IPS DF 19.7 (cell line): ENCODE data around the gene BANP.
"Not testable (repeated sequence)": the region's sequence is repeated elsewhere in the genome, so short reads cannot be mapped to it uniquely, and the experiment has no call there.

Source experiments
- DNase-seq: peaks from one replicate; pipeline ENCODE4 v3.0.0-alpha.2; 2013; ENCODE audit warnings: low read depth, low spot score

Gene BANP

GRCh38 chr16:88028177-88028930 lies 77.1 kb downstream of the BANP start:
- not testable (repeated sequence) for DNase-seq

DNA sequence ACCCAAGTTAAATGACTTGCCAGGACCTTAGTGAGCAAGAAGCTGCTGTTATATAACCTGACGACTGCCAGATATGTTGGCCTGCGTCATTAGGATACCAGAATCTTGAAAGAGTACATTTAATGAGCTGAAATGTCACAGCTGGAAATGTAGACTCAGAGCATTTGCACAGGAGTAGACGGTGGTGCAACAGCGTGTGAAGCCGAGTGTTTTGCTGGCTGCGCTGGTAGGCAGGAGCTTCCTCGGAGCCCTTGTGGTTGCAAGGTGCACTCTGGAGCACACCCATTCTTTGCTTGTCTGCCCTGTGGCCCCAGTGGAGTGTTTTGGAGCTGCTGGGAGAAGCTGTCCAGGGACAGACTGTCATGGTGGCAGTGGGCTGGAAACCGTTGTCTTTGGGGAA lies 79.3 kb downstream of the BANP start:
- no peak for DNase-seq

DNA sequence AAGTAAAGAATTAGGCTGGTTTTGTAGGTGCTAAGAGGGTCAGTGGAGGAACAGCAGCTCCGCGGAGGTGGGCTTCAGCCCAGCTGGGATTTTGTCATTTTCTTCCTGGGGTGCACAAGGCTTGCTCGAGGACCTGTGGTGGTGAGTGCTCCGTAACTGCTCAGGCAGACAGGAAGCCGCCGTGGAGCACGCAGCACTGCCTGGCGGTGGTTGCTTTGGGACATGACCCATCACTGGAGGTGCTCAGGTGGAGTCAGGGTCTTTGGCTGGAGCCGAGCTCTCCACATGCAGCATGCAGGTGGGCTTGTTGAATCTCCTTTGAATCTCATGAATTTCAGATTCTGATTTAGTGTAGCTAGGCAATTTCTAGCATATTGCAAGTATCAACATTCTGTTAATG lies 79.7 kb downstream of the BANP start:
- DNase-seq = not testable (repeated sequence)

DNA sequence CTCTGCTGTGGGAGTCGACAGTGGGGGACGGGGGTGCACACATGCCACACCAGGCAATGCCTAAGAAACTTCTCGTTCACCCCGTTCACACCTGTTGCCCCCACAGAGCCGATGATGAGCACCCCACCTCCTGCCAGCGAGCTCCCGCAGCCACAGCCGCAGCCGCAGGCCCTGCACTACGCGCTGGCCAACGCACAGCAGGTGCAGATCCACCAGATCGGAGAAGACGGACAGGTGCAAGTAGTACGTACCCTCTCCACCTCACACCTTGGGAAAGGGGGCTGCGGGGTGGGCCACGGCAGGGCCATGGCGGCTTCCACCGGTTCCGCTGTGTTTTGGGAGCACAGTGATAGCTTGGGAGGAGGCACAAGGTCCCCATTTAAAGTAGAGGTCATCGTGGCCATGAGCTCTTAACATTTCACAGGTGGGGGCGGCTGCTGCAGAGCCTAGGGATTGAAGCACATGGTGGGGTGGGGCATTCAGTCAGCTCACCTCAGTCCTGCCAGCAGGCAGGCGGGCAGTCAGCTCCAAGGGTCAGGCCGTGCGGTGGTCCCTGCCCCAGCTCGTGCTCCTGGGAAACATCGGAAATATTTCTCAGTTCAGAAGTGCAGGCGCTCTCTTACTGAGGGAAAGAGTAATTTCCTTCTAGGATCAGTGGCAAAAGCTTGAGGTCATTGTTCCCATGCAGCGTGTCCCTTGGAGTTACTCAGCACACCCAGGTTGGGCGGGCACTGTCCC lies 81.9 kb downstream of the BANP start:
- DNase-seq = not testable (repeated sequence)

- DNase-seq = no peak
These were observed 83.5 kb downstream of the BANP start for GRCh38 chr16:88034770-88035169.

DNA sequence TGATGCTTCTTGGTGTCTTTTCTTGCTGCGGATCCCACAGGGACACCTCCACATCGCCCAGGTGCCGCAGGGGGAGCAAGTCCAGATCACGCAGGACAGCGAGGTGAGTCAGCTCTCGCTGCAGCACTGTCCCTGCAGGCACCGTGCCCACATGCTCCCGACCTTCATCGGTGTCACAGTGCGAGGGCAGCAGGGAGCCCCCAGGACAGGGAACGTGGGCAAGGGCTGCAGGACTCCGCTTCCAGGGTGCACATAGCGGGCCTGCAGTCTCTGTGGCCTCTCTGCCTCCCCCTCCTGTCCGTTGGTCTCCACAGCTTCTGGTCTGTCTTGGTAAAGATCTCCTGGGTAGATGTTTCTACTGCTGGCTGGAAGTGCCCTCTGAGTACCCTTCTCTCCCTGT lies 84.1 kb downstream of the BANP start:
- no peak for DNase-seq

GRCh38 chr16:88035884-88036639 lies 84.8 kb downstream of the BANP start:
- DNase-seq = not testable (repeated sequence)

- not testable (repeated sequence) for DNase-seq
These were observed 85.4 kb downstream of the BANP start for GRCh38 chr16:88036640-88036996.

DNA sequence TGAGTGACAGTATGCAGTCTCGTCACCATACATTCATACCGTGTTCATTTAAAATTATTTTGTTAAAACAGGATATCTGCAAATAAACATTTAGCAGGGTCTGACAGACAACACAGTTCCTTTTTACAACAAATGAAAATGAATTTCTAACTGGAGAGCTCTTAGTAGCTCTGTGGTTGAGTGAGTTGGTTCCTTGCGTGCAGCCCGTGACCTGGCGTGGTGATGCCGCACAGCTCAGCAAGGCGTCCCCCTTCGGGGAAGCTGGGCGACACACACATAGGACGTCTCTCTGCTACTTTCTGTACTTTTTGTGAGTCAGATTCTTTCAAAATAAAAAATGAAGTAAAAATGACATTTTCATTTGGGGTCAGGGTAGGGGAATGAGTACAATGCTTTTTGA lies 86.1 kb downstream of the BANP start:
- not testable (repeated sequence) for DNase-seq

GRCh38 chr16:88037876-88038525 lies 86.8 kb downstream of the BANP start:
- not testable (repeated sequence) for DNase-seq

DNA sequence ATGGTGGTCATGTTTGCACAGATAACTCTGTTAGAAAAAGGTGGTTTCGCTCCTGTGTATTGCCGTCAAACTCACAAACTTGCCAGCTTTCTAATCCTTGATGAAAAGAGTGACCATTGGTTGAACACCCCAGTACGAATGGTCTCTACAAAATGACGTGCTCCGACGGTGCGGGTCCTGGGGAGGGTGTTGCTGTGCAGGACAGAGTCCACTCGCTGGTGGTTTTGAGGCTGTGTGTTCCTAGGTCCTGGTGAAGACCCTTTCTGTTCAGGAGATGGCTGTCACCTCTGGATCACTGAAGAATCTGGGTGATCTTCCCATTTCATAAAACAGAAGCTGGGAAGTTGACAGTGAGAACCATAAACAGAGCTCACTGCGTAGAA lies 87.3 kb downstream of the BANP start:
- DNase-seq = not testable (repeated sequence)

DNA sequence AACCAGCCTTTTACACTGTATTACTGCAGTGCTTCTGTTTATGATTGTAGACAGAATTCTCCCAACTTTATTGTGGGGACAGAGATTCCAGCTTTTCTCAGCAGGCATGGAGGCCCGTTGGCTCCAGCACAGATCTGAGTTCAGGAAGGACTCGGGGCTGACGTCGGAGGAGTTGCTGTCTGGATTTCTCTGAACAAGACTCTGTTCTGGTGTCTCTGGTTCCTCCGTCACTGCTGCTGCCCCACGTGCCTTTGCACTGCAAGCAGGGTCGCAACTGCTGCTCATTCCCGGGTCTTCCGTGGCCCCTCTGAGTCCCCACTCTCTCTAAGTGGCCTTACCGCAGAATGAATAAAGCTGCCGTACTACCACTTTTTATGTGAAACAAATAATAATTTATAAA lies 88.4 kb downstream of the BANP start:
- DNase-seq = no peak

- DNase-seq = not testable (repeated sequence)
These were observed 89.1 kb downstream of the BANP start for GRCh38 chr16:88040196-88040876.

DNA sequence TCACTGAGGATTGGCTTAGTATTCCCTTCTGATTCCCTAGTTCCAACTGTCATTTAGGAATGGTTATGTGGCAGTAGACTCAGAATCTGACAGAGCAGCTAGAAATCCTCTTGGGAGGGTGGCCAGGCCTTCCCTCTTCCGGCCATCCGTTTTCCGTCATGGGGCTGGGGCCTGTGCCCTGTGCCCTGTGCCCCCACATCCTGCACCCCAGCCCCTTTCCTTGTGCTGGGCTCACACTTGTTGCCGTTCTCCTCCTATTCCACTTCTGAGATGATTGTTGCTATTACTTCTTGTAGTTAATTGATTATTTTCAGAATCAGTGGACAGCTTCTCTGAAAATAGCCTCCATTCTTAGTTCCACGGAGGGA lies 89.6 kb downstream of the BANP start:
- DNase-seq = not testable (repeated sequence)

GRCh38 chr16:88041506-88041905 lies 90.3 kb downstream of the BANP start:
- DNase-seq = not testable (repeated sequence)

DNA sequence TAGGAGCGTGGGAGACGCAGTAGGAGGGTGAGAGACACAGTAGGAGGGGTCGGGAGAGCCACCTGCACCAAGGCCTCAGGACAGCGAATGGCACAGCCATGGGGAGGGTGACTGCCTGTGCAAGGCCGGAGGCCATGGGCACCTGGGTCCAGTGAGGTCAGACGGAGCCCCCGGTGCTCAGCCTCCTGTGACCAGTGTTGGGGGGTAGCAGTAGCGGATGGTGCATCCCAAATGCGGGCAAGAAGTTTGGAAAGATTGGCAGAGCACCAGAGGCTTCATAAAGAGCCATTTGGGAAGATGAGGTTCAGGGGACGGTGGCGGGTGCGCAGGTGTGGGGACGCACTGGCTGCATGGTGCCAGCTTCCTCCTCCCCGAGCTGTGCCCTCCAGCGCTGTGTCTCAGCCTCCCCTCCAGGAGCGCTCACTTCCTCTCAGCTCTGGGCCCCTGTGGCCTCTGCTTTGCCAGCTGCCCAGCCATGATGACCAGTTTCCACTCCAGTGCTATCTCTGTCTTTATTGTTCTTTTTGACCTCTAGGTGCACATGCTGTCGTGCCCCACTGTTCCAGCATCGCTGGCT lies 90.8 kb downstream of the BANP start:
- not testable (repeated sequence) for DNase-seq

GRCh38 chr16:88043208-88043910 lies 92.1 kb downstream of the BANP start:
- DNase-seq = not testable (repeated sequence)

DNA sequence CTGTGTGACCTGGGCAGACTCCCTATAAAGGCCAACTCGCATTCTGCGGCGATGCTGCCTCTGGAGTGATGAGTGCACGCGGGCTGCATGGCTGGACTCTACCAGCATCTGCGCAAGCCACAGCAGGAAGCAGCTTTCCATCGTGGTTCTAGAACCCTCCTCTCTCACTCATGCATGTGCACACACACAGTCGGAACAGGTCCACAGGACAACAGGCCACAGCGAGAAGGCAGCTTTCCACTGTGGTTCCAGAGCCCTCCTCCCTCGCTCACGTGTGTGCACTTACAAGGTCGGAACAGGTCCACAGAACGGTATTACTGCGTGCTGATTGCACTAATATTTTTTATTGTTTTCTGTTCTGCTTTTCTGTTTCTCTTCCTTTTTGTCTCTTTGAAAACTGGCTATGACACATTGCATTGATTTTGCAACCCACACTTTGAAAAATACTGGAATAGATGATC lies 92.9 kb downstream of the BANP start:
- not testable (repeated sequence) for DNase-seq

- not testable (repeated sequence) for DNase-seq
These were observed 94.1 kb downstream of the BANP start for GRCh38 chr16:88045361-88045760.

GRCh38 chr16:88045820-88046303 lies 94.6 kb downstream of the BANP start:
- DNase-seq = no peak
